Epithelial cell of proximal tubule (primary cell): Measurements from ENCODE around the gene MMUT. TPM values are rescaled to one million over a fixed set of nuclear protein-coding genes. Genes with fewer than 3 reads are reported as not detected.

ENCODE experiments used
- DNase-seq: peaks from one replicate; pipeline ENCODE4 v3.0.0-alpha.2; 2011; ENCODE audit warnings: low read depth
- H3K4me3 ChIP-seq: 2 replicates; pipeline ENCODE4 v1.5.1; 2011; ENCODE audit warnings: low read depth, mild to moderate bottlenecking, low read length
- total RNA-seq: library from RNA; depleted of rRNA; stranded (reverse); fragments of >200 nt; gene quantifications from 2 replicates; pipeline ENCODE4 v1.2.3, GENCODE V29; 2015
- TF ChIP-seq, protein P1 (sequence below): conservative IDR thresholded peaks from 2 replicates; pipeline ENCODE4 v1.5.1; 2012; ENCODE audit warnings: low read depth, mild to moderate bottlenecking, low read length

MMUT gene
- total RNA-seq, 1 donor from 2014 or later = 5.3 TPM

- no peak for DNase-seq
- TF ChIP-seq, protein P1, sequence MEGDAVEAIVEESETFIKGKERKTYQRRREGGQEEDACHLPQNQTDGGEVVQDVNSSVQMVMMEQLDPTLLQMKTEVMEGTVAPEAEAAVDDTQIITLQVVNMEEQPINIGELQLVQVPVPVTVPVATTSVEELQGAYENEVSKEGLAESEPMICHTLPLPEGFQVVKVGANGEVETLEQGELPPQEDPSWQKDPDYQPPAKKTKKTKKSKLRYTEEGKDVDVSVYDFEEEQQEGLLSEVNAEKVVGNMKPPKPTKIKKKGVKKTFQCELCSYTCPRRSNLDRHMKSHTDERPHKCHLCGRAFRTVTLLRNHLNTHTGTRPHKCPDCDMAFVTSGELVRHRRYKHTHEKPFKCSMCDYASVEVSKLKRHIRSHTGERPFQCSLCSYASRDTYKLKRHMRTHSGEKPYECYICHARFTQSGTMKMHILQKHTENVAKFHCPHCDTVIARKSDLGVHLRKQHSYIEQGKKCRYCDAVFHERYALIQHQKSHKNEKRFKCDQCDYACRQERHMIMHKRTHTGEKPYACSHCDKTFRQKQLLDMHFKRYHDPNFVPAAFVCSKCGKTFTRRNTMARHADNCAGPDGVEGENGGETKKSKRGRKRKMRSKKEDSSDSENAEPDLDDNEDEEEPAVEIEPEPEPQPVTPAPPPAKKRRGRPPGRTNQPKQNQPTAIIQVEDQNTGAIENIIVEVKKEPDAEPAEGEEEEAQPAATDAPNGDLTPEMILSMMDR = no peak
- H3K4me3 ChIP-seq = no peak overlapping the region
These were observed 78.1 kb downstream of the MMUT start for GRCh38 chr6:49384904-49385303.

Other genes with a start within 250 kb of the MMUT start
- gene CENPQ, start 117 bp upstream of the MMUT start, total RNA-seq = 13.1 and 14.0 TPM in 2 replicates
- gene GLYATL3, start 36.7 kb upstream of the MMUT start, total RNA-seq = not detected in 2 replicates
- gene C6orf141, start 87.4 kb upstream of the MMUT start, total RNA-seq = 8.2 and 11.6 TPM in 2 replicates
- gene RHAG, start 173.6 kb upstream of the MMUT start, total RNA-seq = not detected in 2 replicates